Muscle layer of duodenum (tissue), 2 donors: ENCODE results near the gene GCSH.

Experiments used
- H3K27ac ChIP-seq: one replicate; pipeline ENCODE4 v1.7.0; 2013; ENCODE audit warnings: mild to moderate bottlenecking, low read length
- H3K27me3 ChIP-seq: one replicate; pipeline ENCODE4 v1.7.0; 2013; ENCODE audit warnings: low read depth, mild to moderate bottlenecking, control low read depth, low read length
- H3K36me3 ChIP-seq, 2 donors: one replicate each; pipeline ENCODE4 v1.7.0; 2013; ENCODE audit warnings: low read length in 2 of 2, control low read depth in 1 of 2, mild to moderate bottlenecking in 1 of 2; ENCODE audit not compliant: insufficient read depth in 2 of 2, control insufficient read depth in 1 of 2
- H3K4me1 ChIP-seq, 2 donors: one replicate each; pipeline ENCODE4 v1.7.0; 2013; ENCODE audit warnings: low read length in 2 of 2, mild to moderate bottlenecking in 2 of 2, control low read depth in 1 of 2, moderate library complexity in 1 of 2; ENCODE audit not compliant: insufficient read depth in 2 of 2, control insufficient read depth in 1 of 2
- H3K4me3 ChIP-seq, 2 donors: one replicate each; pipeline ENCODE4 v1.7.0; 2013; ENCODE audit warnings: low read length in 2 of 2, low read depth in 1 of 2, mild to moderate bottlenecking in 1 of 2
- H3K9me3 ChIP-seq, 2 donors: one replicate each; pipeline ENCODE4 v1.7.0; 2013; ENCODE audit warnings: low read length in 2 of 2, control low read depth in 1 of 2, mild to moderate bottlenecking in 1 of 2; ENCODE audit not compliant: control insufficient read depth in 1 of 2
- donor health status: healthy.

GCSH gene

DNA sequence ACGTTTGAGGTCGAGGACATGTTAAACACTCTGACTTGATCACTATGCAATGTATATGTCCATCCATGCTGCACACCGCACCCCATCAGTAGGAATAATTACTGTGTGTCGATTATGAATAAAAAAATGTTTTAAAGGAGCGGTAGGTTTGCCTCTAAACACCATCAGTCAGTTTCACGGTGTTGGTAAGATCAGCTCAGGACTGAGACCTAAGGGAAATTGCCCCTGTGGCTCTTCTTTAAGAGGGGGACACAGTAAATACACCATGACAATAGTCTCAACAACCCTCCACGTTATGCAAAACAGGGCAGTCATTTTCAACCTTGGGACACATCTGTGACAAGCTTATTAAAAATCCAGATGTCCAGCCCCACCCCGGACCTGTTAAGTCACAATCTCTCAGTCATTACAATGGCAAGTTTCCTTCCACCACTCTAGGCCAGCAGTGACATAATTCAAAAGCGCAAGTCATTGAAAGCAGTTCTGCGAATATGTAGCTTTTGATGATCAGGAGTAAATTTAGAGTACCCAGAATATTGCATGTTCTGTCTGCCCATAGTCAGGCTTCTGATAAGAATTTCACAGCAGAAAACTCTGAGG is 59.3 kb downstream of the GCSH start:
- no peaks in the 10 kb centered on the region for H3K27me3 ChIP-seq
- H3K9me3 ChIP-seq = no peaks in the 10 kb centered on the region
- peaks cover 6 to 7% of the 10 kb centered on the region in 2 donors for H3K36me3 ChIP-seq
- H3K4me1 ChIP-seq = peaks cover 0 to 24% of the 10 kb centered on the region in 2 donors
- H3K27ac ChIP-seq = peak overlapping the region; percentile 47
- peak overlapping the region; percentile 69 to 75 for H3K4me3 ChIP-seq

DNA sequence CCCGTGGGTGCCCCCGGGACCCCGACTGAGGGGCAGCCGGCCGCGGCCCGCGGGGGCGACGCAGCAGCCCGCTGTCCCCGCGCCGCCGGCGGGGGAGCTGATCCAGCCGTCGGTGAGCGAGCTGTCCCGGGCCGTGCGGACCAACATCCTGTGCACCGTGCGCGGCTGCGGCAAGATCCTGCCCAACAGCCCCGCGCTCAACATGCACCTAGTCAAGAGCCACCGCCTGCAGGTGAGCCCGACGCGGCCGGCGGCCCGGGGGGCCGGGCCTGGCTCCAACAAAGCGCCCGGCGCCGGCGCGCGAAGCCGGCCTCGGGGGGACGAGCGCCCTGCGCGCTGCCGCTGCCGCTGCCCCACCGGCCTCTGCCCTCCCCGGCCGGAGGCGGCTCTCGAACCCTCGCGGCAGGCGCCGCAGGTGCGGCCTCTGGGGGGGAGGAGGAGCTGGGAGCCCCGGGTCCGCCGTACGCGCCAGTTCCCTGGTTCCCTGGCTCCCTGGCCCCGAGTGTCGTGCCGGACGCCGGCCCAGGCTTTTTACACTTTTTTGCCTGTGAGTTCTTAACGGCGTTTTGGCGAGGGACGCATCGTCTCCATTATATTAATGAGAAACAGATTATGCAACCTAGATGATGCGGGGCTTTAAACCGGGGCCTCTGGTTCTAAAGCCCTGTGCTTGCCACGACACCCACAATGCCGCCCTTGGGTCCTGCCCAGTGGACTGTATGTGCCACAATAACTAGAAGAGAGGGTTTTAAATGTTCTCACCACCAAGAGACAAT is 60.0 kb downstream of the GCSH start:
- Histone ChIP-seq H3K4me3 (peak overlapping the region; percentile 69 to 75), H3K4me1 (peaks cover 0 to 24% of the 10 kb centered on the region in 2 donors), H3K27ac (peak overlapping the region; percentile 47), H3K36me3 (peaks cover 0 to under 1% of the 10 kb centered on the region in 2 donors), H3K9me3 (no peaks in the 10 kb centered on the region), H3K27me3 (no peaks in the 10 kb centered on the region)

DNA sequence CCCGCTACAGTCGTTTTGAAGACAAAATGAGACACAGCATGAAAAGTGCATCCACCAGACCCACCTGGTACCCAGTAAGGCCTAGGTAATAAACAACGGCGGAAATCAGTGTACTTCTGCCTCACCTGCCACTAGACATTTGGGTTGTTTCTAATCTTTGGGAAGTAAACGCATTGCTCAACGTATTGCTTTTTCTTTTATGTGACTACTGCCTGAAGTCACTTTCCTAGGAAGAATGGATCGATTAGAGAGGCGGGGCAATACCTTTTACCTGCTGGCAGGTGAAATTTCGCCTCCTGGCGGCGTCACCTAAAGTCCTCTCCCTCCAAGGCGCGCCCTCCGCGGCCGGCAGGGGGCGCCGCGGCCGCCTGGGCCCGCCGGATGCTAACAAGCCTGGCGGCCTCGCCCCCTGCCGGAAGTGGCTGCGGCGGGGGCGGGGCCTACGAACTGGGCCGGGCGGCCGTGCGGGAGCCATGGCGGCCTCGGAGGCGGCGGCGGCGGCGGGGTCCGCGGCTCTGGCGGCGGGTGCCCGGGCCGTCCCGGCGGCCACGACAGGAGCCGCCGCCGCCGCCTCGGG is 60.7 kb downstream of the GCSH start, which contains the start of gene ATMIN:
ATMIN (plus strand) TSS at position 445 of the 577 bp plus-strand sequence; CDS start at position 474, 29 bp downstream.
- peaks cover 0 to 24% of the 10 kb centered on the region in 2 donors for H3K4me1 ChIP-seq
- peak within 1 kb of the TSS; percentile 47 for H3K27ac ChIP-seq
- H3K9me3 ChIP-seq = no peaks in the 10 kb centered on the region
- no peaks in the 10 kb centered on the region for H3K36me3 ChIP-seq
- peak within 1 kb of the TSS; percentile 69 to 75 for H3K4me3 ChIP-seq
- no peaks in the 10 kb centered on the region for H3K27me3 ChIP-seq
